HepG2 (cell line): ENCODE results near the gene TMIGD2. TPM values are rescaled to one million over a fixed set of nuclear protein-coding genes. Genes with fewer than 3 reads are reported as not detected.

Source experiments
- EP300 ChIP-seq, 3 experiments: sonication (generic) in 1 of 3; formaldehyde crosslinking in 1 of 3; IDR thresholded peaks; 2 replicates each; pipeline versions ENCODE4 v1.5.1 to v1.6.1; 2011 to 2020; ENCODE audit warnings: low read depth in 2 of 3, low read length in 2 of 3, borderline replicate concordance in 1 of 3, improper control_type of control experiment in 1 of 3, mild to moderate bottlenecking in 1 of 3, missing genetic modification reagents in 1 of 3, moderate library complexity in 1 of 3
- FOXO1 ChIP-seq: sonication (generic); formaldehyde crosslinking; IDR thresholded peaks from 2 replicates; pipeline ENCODE4 v1.4.0; 2020; ENCODE audit warnings: missing genetic modification reagents
- GATAD2A ChIP-seq: IDR thresholded peaks from 2 replicates; pipeline ENCODE4 v1.6.1; 2016
- HMG20B ChIP-seq: conservative IDR thresholded peaks from 2 replicates; pipeline ENCODE4 v1.6.1; 2016; ENCODE audit warnings: missing genetic modification reagents, missing compliant biosample characterization
- PRDM15 ChIP-seq: sonication (generic); formaldehyde crosslinking; IDR thresholded peaks from 2 replicates; pipeline ENCODE4 v1.4.0; 2020; ENCODE audit warnings: missing genetic modification reagents
- RAD51 ChIP-seq: fragments of 450-650 bp; IDR thresholded peaks from 2 replicates; pipeline ENCODE4 v1.6.1; 2016; ENCODE audit warnings: borderline replicate concordance
- RBFOX2 ChIP-seq: fragments of 200-400 bp; formaldehyde crosslinking; IDR thresholded peaks from 2 replicates; pipeline ENCODE4 v1.6.1; 2017; ENCODE audit warnings: low read depth, mild to moderate bottlenecking, low read length
- TRIM24 ChIP-seq: sonication (generic); formaldehyde crosslinking; IDR thresholded peaks from 2 replicates; pipeline ENCODE4 v1.8.0; 2022; ENCODE audit warnings: mild to moderate bottlenecking, missing genetic modification reagents
- U2AF2 ChIP-seq: fragments of 200-400 bp; formaldehyde crosslinking; IDR thresholded peaks from 2 replicates; pipeline ENCODE4 v1.6.1; 2017; ENCODE audit warnings: low read depth, mild to moderate bottlenecking, low read length
- XBP1 ChIP-seq: sonication (generic); formaldehyde crosslinking; IDR thresholded peaks from 2 replicates; pipeline ENCODE4 v1.5.0; 2020; ENCODE audit warnings: missing genetic modification reagents
- ZNF124 ChIP-seq: sonication (generic); formaldehyde crosslinking; IDR thresholded peaks from 2 replicates; pipeline ENCODE4 v1.4.0; 2020; ENCODE audit warnings: missing genetic modification reagents
- ZNF570 ChIP-seq: sonication (generic); formaldehyde crosslinking; IDR thresholded peaks from 2 replicates; pipeline ENCODE4 v1.4.0; 2020; ENCODE audit warnings: mild to moderate bottlenecking, missing genetic modification reagents, borderline replicate concordance
- ZNF704 ChIP-seq: sonication (generic); formaldehyde crosslinking; IDR thresholded peaks from 2 replicates; pipeline ENCODE4 v1.8.1; 2023; ENCODE audit warnings: mild to moderate bottlenecking, inconsistent platforms, moderate library complexity, missing genetic modification reagents, borderline replicate concordance
- ZNF747 ChIP-seq: sonication (generic); formaldehyde crosslinking; IDR thresholded peaks from 2 replicates; pipeline ENCODE4 v1.8.1; 2023; ENCODE audit warnings: missing genetic modification reagents, mild to moderate bottlenecking, borderline replicate concordance
- polyA plus RNA-seq, 8 experiments: library from polyadenylated mRNA; depleted of rRNA in 3 of 8; stranded (reverse) in 7 of 8; unstranded in 1 of 8; fragments of >200 nt; fragmentation: Illumina TruSeq in 4 of 8; extraction: Trizol in 4 of 8; gene quantifications; 2 replicates each; pipeline versions ENCODE4 v1.2.1 to v1.2.3, GENCODE V29; 2011 to 2016; ENCODE audit warnings: low read depth in 4 of 8, missing spikeins in 1 of 8, mixed read lengths in 1 of 8; ENCODE audit not compliant: insufficient read depth in 1 of 8
- total RNA-seq, 5 experiments: library from RNA; depleted of rRNA; stranded (reverse); fragments of >200 nt; fragmentation: Illumina TruSeq; extraction: Trizol; gene quantifications; 2 replicates each; pipeline ENCODE4 v1.2.3, GENCODE V29; 2016; ENCODE audit warnings: low read depth in 1 of 5
- TF ChIP-seq, protein P1 (sequence below): sonication (generic); formaldehyde crosslinking; IDR thresholded peaks from 2 replicates; pipeline ENCODE4 v1.5.0; 2020; ENCODE audit warnings: mild to moderate bottlenecking, low read depth, missing genetic modification reagents, borderline replicate concordance
- TF ChIP-seq, protein P2 (sequence below): IDR thresholded peaks from 2 replicates; pipeline ENCODE4 v1.6.1; 2016; ENCODE audit warnings: missing compliant biosample characterization, missing genetic modification reagents, borderline replicate concordance
- TF ChIP-seq, protein P3 (sequence below): sonication (generic); formaldehyde crosslinking; IDR thresholded peaks from 2 replicates; pipeline ENCODE4 v1.9.0; 2022; ENCODE audit warnings: missing genetic modification reagents, mild to moderate bottlenecking, borderline replicate concordance
- TF ChIP-seq, protein P4 (sequence below): sonication (generic); formaldehyde crosslinking; IDR thresholded peaks from 2 replicates; pipeline ENCODE4 v1.9.0; 2021; ENCODE audit warnings: missing genetic modification reagents, mild to moderate bottlenecking, borderline replicate concordance

The TMIGD2 gene
- total and polyA plus RNA-seq, 2 of the 13 experiments (the other 11 are each of a cell fraction or from before 2014, with no cell fraction given): 0.11 to 1.0 TPM

GRCh38 chr19:4310247-4311121, 8.3 kb upstream of the TMIGD2 start (continued):
- TF ChIP-seq EP300 (IDR thresholded peaks at IDR 0.05; ENCODE audit: low read depth in 2 of 2, low read length in 2 of 2) (peak in 1 of 2 experiments; percentile 59; a peak in 3 of 4 replicates), EP300 (CRISPR knock-in tag; IDR thresholded peaks at IDR 0.05; ENCODE audit: borderline replicate concordance) (peak; percentile 90), TRIM24 (CRISPR knock-in tag) (peak; percentile 82), PRDM15 (CRISPR knock-in tag) (peak; percentile 27; the same call in 1 of the 2 replicates), ZNF704 (CRISPR knock-in tag) (no peak), ZNF747 (CRISPR knock-in tag) (peak; percentile 92), ZNF124 (CRISPR knock-in tag) (peak; percentile 88), RAD51 (no peak), FOXO1 (peak; percentile 91), RBFOX2 (peak; percentile 60), U2AF2 (no peak), XBP1 (CRISPR knock-in tag) (no peak), ZNF570 (CRISPR knock-in tag) (no peak), HMG20B (CRISPR knock-in tag) (peak; percentile 57; the same call in 1 of the 2 replicates), GATAD2A (CRISPR knock-in tag) (peak; percentile 95)
- TF ChIP-seq, protein P1, sequence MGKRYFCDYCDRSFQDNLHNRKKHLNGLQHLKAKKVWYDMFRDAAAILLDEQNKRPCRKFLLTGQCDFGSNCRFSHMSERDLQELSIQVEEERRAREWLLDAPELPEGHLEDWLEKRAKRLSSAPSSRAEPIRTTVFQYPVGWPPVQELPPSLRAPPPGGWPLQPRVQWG (CRISPR knock-in tag): no peak
- TF ChIP-seq, protein P2, sequence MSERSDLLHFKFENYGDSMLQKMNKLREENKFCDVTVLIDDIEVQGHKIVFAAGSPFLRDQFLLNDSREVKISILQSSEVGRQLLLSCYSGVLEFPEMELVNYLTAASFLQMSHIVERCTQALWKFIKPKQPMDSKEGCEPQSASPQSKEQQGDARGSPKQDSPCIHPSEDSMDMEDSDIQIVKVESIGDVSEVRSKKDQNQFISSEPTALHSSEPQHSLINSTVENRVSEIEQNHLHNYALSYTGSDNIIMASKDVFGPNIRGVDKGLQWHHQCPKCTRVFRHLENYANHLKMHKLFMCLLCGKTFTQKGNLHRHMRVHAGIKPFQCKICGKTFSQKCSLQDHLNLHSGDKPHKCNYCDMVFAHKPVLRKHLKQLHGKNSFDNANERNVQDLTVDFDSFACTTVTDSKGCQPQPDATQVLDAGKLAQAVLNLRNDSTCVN (CRISPR knock-in tag): peak; percentile 70; the same call in 1 of the 2 replicates
- TF ChIP-seq, protein P3, sequence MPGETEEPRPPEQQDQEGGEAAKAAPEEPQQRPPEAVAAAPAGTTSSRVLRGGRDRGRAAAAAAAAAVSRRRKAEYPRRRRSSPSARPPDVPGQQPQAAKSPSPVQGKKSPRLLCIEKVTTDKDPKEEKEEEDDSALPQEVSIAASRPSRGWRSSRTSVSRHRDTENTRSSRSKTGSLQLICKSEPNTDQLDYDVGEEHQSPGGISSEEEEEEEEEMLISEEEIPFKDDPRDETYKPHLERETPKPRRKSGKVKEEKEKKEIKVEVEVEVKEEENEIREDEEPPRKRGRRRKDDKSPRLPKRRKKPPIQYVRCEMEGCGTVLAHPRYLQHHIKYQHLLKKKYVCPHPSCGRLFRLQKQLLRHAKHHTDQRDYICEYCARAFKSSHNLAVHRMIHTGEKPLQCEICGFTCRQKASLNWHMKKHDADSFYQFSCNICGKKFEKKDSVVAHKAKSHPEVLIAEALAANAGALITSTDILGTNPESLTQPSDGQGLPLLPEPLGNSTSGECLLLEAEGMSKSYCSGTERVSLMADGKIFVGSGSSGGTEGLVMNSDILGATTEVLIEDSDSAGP: peak; percentile 68; the same call in 1 of the 2 replicates
- TF ChIP-seq, protein P4, sequence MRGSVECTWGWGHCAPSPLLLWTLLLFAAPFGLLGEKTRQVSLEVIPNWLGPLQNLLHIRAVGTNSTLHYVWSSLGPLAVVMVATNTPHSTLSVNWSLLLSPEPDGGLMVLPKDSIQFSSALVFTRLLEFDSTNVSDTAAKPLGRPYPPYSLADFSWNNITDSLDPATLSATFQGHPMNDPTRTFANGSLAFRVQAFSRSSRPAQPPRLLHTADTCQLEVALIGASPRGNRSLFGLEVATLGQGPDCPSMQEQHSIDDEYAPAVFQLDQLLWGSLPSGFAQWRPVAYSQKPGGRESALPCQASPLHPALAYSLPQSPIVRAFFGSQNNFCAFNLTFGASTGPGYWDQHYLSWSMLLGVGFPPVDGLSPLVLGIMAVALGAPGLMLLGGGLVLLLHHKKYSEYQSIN (CRISPR knock-in tag): no peak
